Upper lobe of left lung (tissue), 6 donors: ENCODE measurements around the gene LUC7L3. TPM values are rescaled to one million over a fixed set of nuclear protein-coding genes. Genes with fewer than 3 reads are reported as not detected.

ENCODE experiments used
- ATAC-seq, 2 donors: fragments of 200-7000 bp; cut with Tn5 transposase; one replicate each; pipeline ENCODE4 v1.9.1; 2022; ENCODE audit warnings: mild to moderate bottlenecking in 2 of 2, moderate library complexity in 2 of 2; ENCODE audit not compliant: low FRiP score in 2 of 2
- DNase-seq, 2 donors: peaks; one replicate each; pipeline ENCODE4 v3.0.0-alpha.2; 2019 to 2020
- H3K27ac ChIP-seq, 4 donors: fragments of 200-600 bp; sonication (generic); one replicate each; pipeline ENCODE4 v1.5.1; 2016 to 2019
- H3K27me3 ChIP-seq, 4 donors: fragments of 200-600 bp; sonication (generic); one replicate each; pipeline ENCODE4 v1.5.1; 2017 to 2019
- H3K36me3 ChIP-seq, 4 donors: fragments of 200-600 bp; sonication (generic); one replicate each; pipeline ENCODE4 v1.5.1; 2016 to 2019
- H3K4me1 ChIP-seq, 4 donors: fragments of 200-600 bp; sonication (generic); one replicate each; pipeline ENCODE4 v1.5.1; 2018 to 2019
- H3K4me3 ChIP-seq, 4 donors: fragments of 200-600 bp; sonication (generic); one replicate each; pipeline ENCODE4 v1.5.1; 2017 to 2019; ENCODE audit warnings: mild to moderate bottlenecking in 2 of 4, moderate library complexity in 1 of 4
- H3K9me3 ChIP-seq, 4 donors: fragments of 200-600 bp; sonication (generic); one replicate each; pipeline ENCODE4 v1.5.1; 2018 to 2019
- CTCF ChIP-seq, 6 experiments: fragments of 450-650 bp in 4 of 6; fragments of 200-600 bp in 2 of 6; sonication (generic) in 2 of 6; IDR thresholded peaks; one replicate each; pipeline ENCODE4 v1.5.1; 2016 to 2019; ENCODE audit warnings: antibody characterized with exemption in 6 of 6
- EP300 ChIP-seq, 4 donors: sonication (generic); formaldehyde crosslinking; IDR thresholded peaks; one replicate each; pipeline ENCODE4 v1.5.1; 2017; ENCODE audit warnings: antibody characterized with exemption in 4 of 4, control low read depth in 2 of 4
- POLR2A ChIP-seq, 4 donors: fragments of 450-650 bp; IDR thresholded peaks; one replicate each; pipeline ENCODE4 v1.5.1; 2016 to 2017; ENCODE audit warnings: antibody characterized with exemption in 4 of 4, mild to moderate bottlenecking in 2 of 4
- POLR2AphosphoS5 ChIP-seq, 2 donors: sonication (generic); formaldehyde crosslinking; IDR thresholded peaks; one replicate each; pipeline ENCODE4 v1.5.1; 2017; ENCODE audit warnings: antibody characterized with exemption in 2 of 2
- WGBS, 2 donors: methylation state at CpG; one replicate each; pipeline ENCODE4 v1.1.5; 2017 to 2018; 5-methylcytosine and 5-hydroxymethylcytosine counted together
- total RNA-seq, 6 donors: library from RNA; depleted of rRNA in 4 of 6; stranded (reverse); fragments of >200 nt in 4 of 6; gene quantifications; one replicate each; pipeline versions ENCODE4 v1.1.0 to v1.2.1, GENCODE V29; 2016 to 2021
- donor health status: DM: no; HTN: no; CAD: no; lungs with moderate emphysema.
- donor health status: DM: no; HTN: yes; CAD: no; lungs with severe emphysema.

Gene LUC7L3
- total RNA-seq, 6 donors from 2014 or later = 38.2 to 625 (median 91.4) TPM

GRCh38 chr17:50774225-50774803, 54.9 kb downstream of the LUC7L3 start:
- Histone ChIP-seq H3K36me3 (no peaks in the 10 kb centered on the region), H3K9me3 (no peaks in the 10 kb centered on the region), H3K27me3 (no peaks in the 10 kb centered on the region), H3K4me3 (no peak overlapping the region), H3K27ac (no peak overlapping the region), H3K4me1 (no peaks in the 10 kb centered on the region)
- WGBS, 2 donors = 87 to 89% methylated on average over 7 of the region's 7 CpGs
- TF ChIP-seq POLR2A (IDR thresholded peaks at IDR 0.05) = no peak
- no peak for TF ChIP-seq CTCF (IDR thresholded peaks at IDR 0.05)
- TF ChIP-seq EP300 (IDR thresholded peaks at IDR 0.05) = no peak
- no peak for TF ChIP-seq POLR2AphosphoS5 (IDR thresholded peaks at IDR 0.05)
- DNase-seq (no peak), ATAC-seq (no peak)

GRCh38 chr17:50775926-50776325, 56.5 kb downstream of the LUC7L3 start:
- DNase-seq (no peak), ATAC-seq (no peak)
- no peaks in the 10 kb centered on the region for H3K4me1 ChIP-seq
- no peaks in the 10 kb centered on the region for H3K27me3 ChIP-seq
- no peaks in the 10 kb centered on the region for H3K9me3 ChIP-seq
- H3K27ac ChIP-seq = no peak overlapping the region
- no peak overlapping the region for H3K4me3 ChIP-seq
- WGBS, 2 donors = 80 to 96% methylated on average over 3 of the region's 3 CpGs
- TF ChIP-seq EP300 (IDR thresholded peaks at IDR 0.05) (no peak), POLR2A (IDR thresholded peaks at IDR 0.05) (no peak), CTCF (IDR thresholded peaks at IDR 0.05) (no peak), POLR2AphosphoS5 (IDR thresholded peaks at IDR 0.05) (no peak)
- H3K36me3 ChIP-seq = no peaks in the 10 kb centered on the region

GRCh38 chr17:50778471-50778870, 59.1 kb downstream of the LUC7L3 start:
- H3K27me3 ChIP-seq = no peaks in the 10 kb centered on the region
- H3K9me3 ChIP-seq = no peaks in the 10 kb centered on the region
- no peak overlapping the region for H3K4me3 ChIP-seq
- H3K36me3 ChIP-seq = no peaks in the 10 kb centered on the region
- no peak for TF ChIP-seq POLR2A (IDR thresholded peaks at IDR 0.05)
- TF ChIP-seq EP300 (IDR thresholded peaks at IDR 0.05) = no peak
- no peak for TF ChIP-seq POLR2AphosphoS5 (IDR thresholded peaks at IDR 0.05)
- TF ChIP-seq CTCF (IDR thresholded peaks at IDR 0.05) = no peak
- WGBS, 2 donors = 78 to 87% methylated on average over 8 of the region's 8 CpGs
- H3K4me1 ChIP-seq = peaks cover 0 to 4% (median 0%) of the 10 kb centered on the region in 4 donors
- no peak overlapping the region for H3K27ac ChIP-seq
- DNase-seq = no peak
- no peak for ATAC-seq

- DNase-seq = no peak
- no peak for ATAC-seq
- Histone ChIP-seq H3K36me3 (no peaks in the 10 kb centered on the region), H3K4me1 (peaks cover 0 to 4% (median 0%) of the 10 kb centered on the region in 4 donors), H3K27me3 (no peaks in the 10 kb centered on the region), H3K4me3 (no peak overlapping the region), H3K27ac (no peak overlapping the region), H3K9me3 (no peaks in the 10 kb centered on the region)
- 87% methylated on average over 4 of the region's 4 CpGs for WGBS, 2 donors
- TF ChIP-seq EP300 (IDR thresholded peaks at IDR 0.05) (no peak), POLR2A (IDR thresholded peaks at IDR 0.05) (no peak), CTCF (IDR thresholded peaks at IDR 0.05) (no peak), POLR2AphosphoS5 (IDR thresholded peaks at IDR 0.05) (no peak)
These were observed 59.6 kb downstream of the LUC7L3 start for GRCh38 chr17:50778988-50779387.

GRCh38 chr17:50779747-50780353, 60.4 kb downstream of the LUC7L3 start:
- Histone ChIP-seq H3K27me3 (no peaks in the 10 kb centered on the region), H3K4me1 (peaks cover 0 to 4% (median 0%) of the 10 kb centered on the region in 4 donors), H3K9me3 (no peaks in the 10 kb centered on the region), H3K4me3 (no peak overlapping the region), H3K36me3 (no peaks in the 10 kb centered on the region), H3K27ac (no peak overlapping the region)
- no peak for DNase-seq
- ATAC-seq = no peak
- 86 to 92% methylated on average over 9 of the region's 9 CpGs for WGBS, 2 donors
- TF ChIP-seq EP300 (IDR thresholded peaks at IDR 0.05) (no peak), CTCF (IDR thresholded peaks at IDR 0.05) (no peak), POLR2A (IDR thresholded peaks at IDR 0.05) (no peak), POLR2AphosphoS5 (IDR thresholded peaks at IDR 0.05) (no peak)
